Stimulated activated CD4-positive, alpha-beta T cell treated with anti-CD3 and anti-CD28 coated beads, Interleukin-12 subunit alpha, Interleukin-12 subunit beta, amount 100 ng/mL, for 48 hours (primary cell): ENCODE data around the gene RBM4.
A peak's percentile ranks its signal among the peaks of the same experiment; 100 is the strongest.
"Not testable (repeated sequence)": the region's sequence is repeated elsewhere in the genome, so short reads cannot be mapped to it uniquely, and the experiment has no call there.

Experiments used
- DNase-seq, 3 donors: peaks; one replicate each; pipeline ENCODE4 v3.0.0-alpha.2; 2020; ENCODE audit warnings: low read depth in 2 of 3, low spot score in 1 of 3

RBM4 gene

GRCh38 chr11:66638177-66639065 is at the start of gene RBM4:
Gene RBM4, plus strand, starts transcription at chr11:66638703. Its CDS starts 1,009 bp downstream, at chr11:66639712.
- peak; percentile 92 to 97 (median 96) for DNase-seq

GRCh38 chr11:66589315-66589714 is 49.2 kb upstream of the RBM4 start:
- not testable (repeated sequence) for DNase-seq

GRCh38 chr11:66589996-66590675 is 48.4 kb upstream of the RBM4 start:
- no peak for DNase-seq

- no peak for DNase-seq
These were observed 47.3 kb upstream of the RBM4 start for GRCh38 chr11:66591175-66591574.

- DNase-seq, result peak; percentile 96 to 99 (median 97)
These were observed 45.8 kb upstream of the RBM4 start, which contains the start of the genes CCDC87 and CCS for GRCh38 chr11:66592457-66593302. Gene CCDC87, minus strand, starts transcription at chr11:66593063. Its CDS starts 48 bp downstream, at chr11:66593015. Gene CCS, plus strand, starts transcription at chr11:66593185. Its CDS starts 77 bp downstream, at chr11:66593262.

- no peak for DNase-seq
These were observed 45.2 kb upstream of the RBM4 start for GRCh38 chr11:66593303-66593635.

- no peak for DNase-seq
These were observed 44.9 kb upstream of the RBM4 start for GRCh38 chr11:66593650-66594049.

- no peak for DNase-seq
These were observed 43.1 kb upstream of the RBM4 start for GRCh38 chr11:66595245-66595904.

GRCh38 chr11:66598993-66599392 is 39.5 kb upstream of the RBM4 start:
- no peak for DNase-seq

GRCh38 chr11:66600219-66600618 is 38.3 kb upstream of the RBM4 start:
- no peak for DNase-seq

- DNase-seq, result no peak
These were observed 37.8 kb upstream of the RBM4 start for GRCh38 chr11:66600631-66601233.

- DNase-seq, result no peak
These were observed 35.4 kb upstream of the RBM4 start for GRCh38 chr11:66603072-66603471.

- DNase-seq, result no peak
These were observed 34.3 kb upstream of the RBM4 start for GRCh38 chr11:66604155-66604554.

GRCh38 chr11:66606608-66607007 is 31.9 kb upstream of the RBM4 start:
- DNase-seq, result not testable (repeated sequence)

GRCh38 chr11:66607126-66607834 is 31.2 kb upstream of the RBM4 start:
- no peak for DNase-seq

- DNase-seq, result no peak
These were observed 28.5 kb upstream of the RBM4 start for GRCh38 chr11:66609721-66610617.

GRCh38 chr11:66612458-66612857 is 26.0 kb upstream of the RBM4 start:
- DNase-seq, result no peak

- DNase-seq, result no peak
These were observed 24.4 kb upstream of the RBM4 start for GRCh38 chr11:66614073-66614472.
